Right atrium auricular region (tissue), 2 donors: ENCODE measurements around the gene MRTFA. TPM values are rescaled to one million over a fixed set of nuclear protein-coding genes. Genes with fewer than 3 reads are reported as not detected.

ENCODE experiments used
- DNase-seq: peaks from one replicate; pipeline ENCODE4 v3.0.0-alpha.2; 2019; ENCODE audit warnings: low spot score
- H3K27ac ChIP-seq, 2 donors: fragments of 200-600 bp; sonication (generic); 1 replicate in 1 of 2; 2 replicates in 1 of 2; pipeline ENCODE4 v1.5.1; 2016 to 2019
- H3K27me3 ChIP-seq, 2 donors: fragments of 200-600 bp; sonication (generic); one replicate each; pipeline versions ENCODE4 v1.5.1 to v1.6.0; 2017 to 2019
- H3K36me3 ChIP-seq: fragments of 200-600 bp; sonication (generic); one replicate; pipeline ENCODE4 v1.5.1; 2016
- H3K4me1 ChIP-seq, 2 donors: fragments of 200-600 bp; sonication (generic); one replicate each; pipeline versions ENCODE4 v1.5.1 to v1.6.0; 2017 to 2019
- H3K4me3 ChIP-seq, 2 donors: fragments of 200-600 bp; sonication (generic); 1 replicate in 1 of 2; 2 replicates in 1 of 2; pipeline ENCODE4 v1.5.1; 2017 to 2019; ENCODE audit warnings: mild to moderate bottlenecking in 1 of 2, moderate library complexity in 1 of 2
- H3K9me3 ChIP-seq, 2 donors: fragments of 200-600 bp; sonication (generic); one replicate each; pipeline ENCODE4 v1.5.1; 2019
- CTCF ChIP-seq, 2 donors: fragments of 200-600 bp; sonication (generic); IDR thresholded peaks; one replicate each; pipeline ENCODE4 v1.5.1; 2019; ENCODE audit warnings: antibody characterized with exemption in 2 of 2
- total RNA-seq, 2 donors: library from RNA; depleted of rRNA; stranded (reverse); fragments of >200 nt; gene quantifications; one replicate each; pipeline ENCODE4 v1.1.0, GENCODE V29; 2016

Gene MRTFA
- total RNA-seq, 2 donors from 2014 or later: 45.8 to 55.2 TPM

- H3K4me3 ChIP-seq: no peak overlapping the region
- H3K9me3 ChIP-seq: no peaks in the 10 kb centered on the region
- H3K27ac ChIP-seq: no peak overlapping the region
- TF ChIP-seq CTCF (IDR thresholded peaks at IDR 0.05): no peak
- no peaks in the 10 kb centered on the region for H3K36me3 ChIP-seq
- no peak for DNase-seq
- no peaks in the 10 kb centered on the region for H3K27me3 ChIP-seq
- H3K4me1 ChIP-seq: peaks cover 0 to 52% of the 10 kb centered on the region in 2 donors
These were observed 153.6 kb downstream of the MRTFA start for GRCh38 chr22:40482886-40483285.

GRCh38 chr22:40482391-40482790 is 154.1 kb downstream of the MRTFA start:
- Histone ChIP-seq H3K4me1 (peaks cover 0 to 48% of the 10 kb centered on the region in 2 donors), H3K4me3 (no peak overlapping the region), H3K9me3 (no peaks in the 10 kb centered on the region), H3K27ac (no peak overlapping the region), H3K36me3 (no peaks in the 10 kb centered on the region), H3K27me3 (no peaks in the 10 kb centered on the region)
- no peak for DNase-seq
- no peak for TF ChIP-seq CTCF (IDR thresholded peaks at IDR 0.05)

- TF ChIP-seq CTCF (IDR thresholded peaks at IDR 0.05): no peak
- Histone ChIP-seq H3K4me1 (peaks cover 0 to 34% of the 10 kb centered on the region in 2 donors), H3K4me3 (no peak overlapping the region), H3K27me3 (no peaks in the 10 kb centered on the region), H3K36me3 (no peaks in the 10 kb centered on the region), H3K9me3 (no peaks in the 10 kb centered on the region), H3K27ac (no peak overlapping the region)
- DNase-seq: no peak
These were observed 155.5 kb downstream of the MRTFA start for GRCh38 chr22:40480996-40481395.

- no peak for TF ChIP-seq CTCF (IDR thresholded peaks at IDR 0.05)
- Histone ChIP-seq H3K4me3 (no peak overlapping the region), H3K27me3 (no peaks in the 10 kb centered on the region), H3K27ac (no peak overlapping the region), H3K4me1 (peaks cover 0 to 24% of the 10 kb centered on the region in 2 donors), H3K9me3 (no peaks in the 10 kb centered on the region), H3K36me3 (no peaks in the 10 kb centered on the region)
- DNase-seq: no peak
These were observed 156.5 kb downstream of the MRTFA start for GRCh38 chr22:40479887-40480538.

GRCh38 chr22:40479126-40479800 is 157.3 kb downstream of the MRTFA start:
- no peak for TF ChIP-seq CTCF (IDR thresholded peaks at IDR 0.05)
- H3K27me3 ChIP-seq: no peaks in the 10 kb centered on the region
- H3K36me3 ChIP-seq: no peaks in the 10 kb centered on the region
- H3K4me1 ChIP-seq: peaks cover 0 to 20% of the 10 kb centered on the region in 2 donors
- H3K9me3 ChIP-seq: no peaks in the 10 kb centered on the region
- no peak overlapping the region for H3K27ac ChIP-seq
- H3K4me3 ChIP-seq: no peak overlapping the region
- DNase-seq: no peak
